NCI-H524 (cell line): Measurements from ENCODE around the gene SLC44A5.

Source experiments
- DNase-seq, 2 experiments: peaks; one replicate each; lab custom pipeline; 2025; lab: John Stamatoyannopoulos, UW

The SLC44A5 gene

DNA sequence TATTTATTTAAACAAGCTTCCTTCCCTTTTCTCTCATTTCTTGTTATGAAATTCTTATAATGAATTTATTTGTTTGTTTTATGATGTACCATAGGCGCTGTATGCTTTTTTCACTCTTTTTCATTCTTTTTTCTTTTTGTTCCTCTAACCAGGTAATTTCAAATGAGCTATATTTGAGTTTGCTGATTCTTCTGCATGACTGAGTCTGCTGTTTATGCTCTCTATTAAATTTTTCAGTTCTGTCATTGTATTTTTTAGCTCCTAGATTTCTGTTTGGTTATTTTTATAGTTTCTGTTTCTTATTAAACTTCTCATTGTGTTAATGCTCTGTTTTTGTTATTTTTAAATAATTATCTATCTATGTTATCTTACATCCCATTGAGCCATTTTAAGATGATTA, 244.3 kb downstream of the SLC44A5 start:
- no peak for DNase-seq

- no peak for DNase-seq
These were observed 249.7 kb downstream of the SLC44A5 start for GRCh38 chr1:75361260-75361659.

DNA sequence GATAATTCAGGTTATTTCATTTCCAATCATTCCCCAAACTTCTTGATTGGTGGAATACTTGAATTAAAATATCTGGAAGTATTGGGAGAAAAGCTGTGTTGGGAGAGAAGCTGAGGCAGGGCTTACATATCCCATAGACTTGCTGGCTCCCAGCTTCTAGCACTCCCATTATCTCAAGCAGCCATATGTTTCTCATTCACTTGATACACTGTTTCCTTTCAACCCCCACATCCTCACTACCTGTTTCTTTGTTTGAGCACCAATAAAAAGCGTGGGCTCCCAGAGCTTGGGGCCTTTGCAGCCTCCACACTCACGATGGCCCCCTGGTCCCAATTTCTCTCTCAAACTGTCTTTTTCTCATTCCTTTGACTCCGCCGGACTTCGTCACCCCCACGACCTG, 256.6 kb downstream of the SLC44A5 start:
- DNase-seq: peak in 1 of 2 experiments; percentile 1

DNA sequence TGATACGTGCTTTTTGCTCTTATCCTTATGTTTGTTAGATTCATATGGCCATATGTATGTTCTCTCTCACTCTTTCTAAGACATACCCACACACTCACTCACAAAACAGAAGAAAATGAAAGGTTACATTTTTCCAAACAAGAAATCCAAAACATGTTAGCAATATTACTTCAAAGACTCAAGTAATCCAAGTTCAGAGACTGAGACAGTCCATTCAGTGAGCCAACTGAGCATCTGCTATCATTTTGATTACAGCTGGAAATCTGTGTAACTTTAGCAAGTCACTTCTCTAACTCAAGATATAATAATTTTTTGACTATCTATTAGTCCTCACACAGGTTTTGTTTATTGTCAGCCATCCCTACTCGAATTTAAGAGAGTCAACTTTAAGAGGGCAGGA, 257.9 kb downstream of the SLC44A5 start:
- DNase-seq: no peak

DNA sequence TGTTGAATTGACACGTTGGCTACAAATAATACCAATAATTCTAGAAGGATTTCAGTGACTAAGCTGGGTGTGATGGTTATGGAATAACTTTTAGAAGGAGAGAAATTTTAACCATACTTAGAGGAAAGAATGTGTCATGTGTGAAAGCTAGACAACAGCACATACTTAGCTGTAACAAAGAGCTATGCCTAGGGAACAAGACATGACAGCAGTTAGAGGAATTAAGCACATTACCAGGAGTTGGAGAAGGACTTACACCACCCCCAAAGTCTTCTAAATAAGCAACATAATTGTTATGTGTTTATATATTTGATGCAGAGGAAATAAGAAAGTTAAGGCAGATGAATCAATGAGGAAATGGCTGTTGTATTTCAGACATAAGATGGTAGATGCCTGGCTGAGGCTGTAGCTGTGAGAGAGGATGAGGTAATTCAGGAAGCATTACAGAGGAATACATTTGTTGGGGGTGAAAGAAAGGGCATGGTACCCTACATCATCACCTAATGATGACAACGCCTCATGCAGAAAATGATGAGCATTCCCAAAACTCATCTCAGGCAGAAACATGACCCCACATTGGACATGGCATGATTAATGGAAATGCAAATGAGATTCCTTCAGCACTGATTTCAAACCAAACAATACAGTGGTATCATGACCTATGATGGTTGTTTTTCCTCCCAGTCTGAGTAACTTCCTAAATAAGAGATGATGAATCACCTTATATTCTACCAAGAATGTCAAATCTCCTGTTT, 265.2 kb downstream of the SLC44A5 start:
- DNase-seq: no peak

DNA sequence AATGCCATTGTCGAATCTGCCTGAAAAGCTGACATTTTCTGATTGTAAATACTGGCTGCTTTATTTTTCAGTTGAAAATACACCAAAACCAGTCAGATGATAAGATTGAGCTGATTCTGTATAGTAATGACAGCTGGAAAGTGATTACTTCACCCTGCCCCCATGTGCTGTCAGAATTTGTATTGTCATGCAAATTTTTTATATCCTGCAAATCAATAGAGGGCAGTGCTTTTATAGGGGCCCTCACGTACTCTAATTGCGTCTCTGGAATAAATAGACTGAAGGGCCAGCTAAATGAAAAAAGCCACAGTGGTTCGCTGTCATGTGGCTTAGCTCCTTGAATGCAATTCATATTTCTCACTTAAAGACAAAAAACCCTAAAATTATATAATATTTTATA, 268.1 kb downstream of the SLC44A5 start:
- DNase-seq: peak in 1 of 2 experiments; percentile 15

- no peak for DNase-seq
These were observed 269.4 kb downstream of the SLC44A5 start for GRCh38 chr1:75341537-75341936.

- DNase-seq: no peak
These were observed 272.1 kb downstream of the SLC44A5 start for GRCh38 chr1:75338616-75339483.

DNA sequence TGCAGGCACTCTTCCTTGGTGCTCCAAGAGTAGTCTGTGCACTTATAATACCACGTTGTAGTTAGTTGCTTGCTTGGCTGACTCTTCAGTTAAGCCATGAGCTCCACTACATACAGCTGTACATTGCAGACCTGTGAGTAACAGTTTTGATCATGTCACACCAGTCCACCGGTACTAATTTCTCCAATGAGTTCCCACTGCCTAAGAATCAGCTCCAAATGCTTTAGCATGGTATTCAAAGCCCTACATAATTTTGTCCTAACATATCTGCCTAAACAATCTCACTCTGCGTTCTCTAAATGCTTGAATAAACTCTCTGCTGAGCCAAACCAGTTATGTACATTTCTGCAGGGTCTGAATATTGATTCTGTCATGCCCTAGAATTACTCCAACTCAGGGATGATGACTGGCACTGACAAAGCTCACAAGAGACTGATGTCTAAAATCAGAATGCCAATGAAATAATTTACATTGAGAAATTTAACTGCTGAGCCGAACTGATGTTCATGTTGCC, 276.0 kb downstream of the SLC44A5 start:
- DNase-seq: no peak

- no peak for DNase-seq
These were observed 280.3 kb downstream of the SLC44A5 start for GRCh38 chr1:75330624-75331023.

GRCh38 chr1:75328691-75329090, 282.2 kb downstream of the SLC44A5 start:
- no peak for DNase-seq

DNA sequence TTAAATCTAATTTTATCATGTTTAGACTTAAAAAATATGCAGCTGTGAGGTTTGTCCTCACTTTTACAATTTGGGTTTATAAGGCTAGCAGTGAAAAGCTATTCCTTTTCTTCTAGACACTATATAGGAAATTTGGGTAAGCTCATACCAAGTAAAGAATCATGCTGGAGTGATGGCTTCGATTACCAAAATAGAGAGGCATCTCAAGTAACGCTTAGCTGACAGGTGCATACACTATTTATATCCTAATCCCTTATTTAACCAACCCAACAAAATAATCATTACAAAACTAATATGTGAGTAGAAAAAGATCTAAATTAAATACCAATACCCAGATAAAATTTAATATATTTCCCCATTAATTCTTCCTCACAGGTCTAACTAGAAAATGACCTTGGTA, 283.5 kb downstream of the SLC44A5 start:
- peak in 1 of 2 experiments; percentile 4 for DNase-seq

DNA sequence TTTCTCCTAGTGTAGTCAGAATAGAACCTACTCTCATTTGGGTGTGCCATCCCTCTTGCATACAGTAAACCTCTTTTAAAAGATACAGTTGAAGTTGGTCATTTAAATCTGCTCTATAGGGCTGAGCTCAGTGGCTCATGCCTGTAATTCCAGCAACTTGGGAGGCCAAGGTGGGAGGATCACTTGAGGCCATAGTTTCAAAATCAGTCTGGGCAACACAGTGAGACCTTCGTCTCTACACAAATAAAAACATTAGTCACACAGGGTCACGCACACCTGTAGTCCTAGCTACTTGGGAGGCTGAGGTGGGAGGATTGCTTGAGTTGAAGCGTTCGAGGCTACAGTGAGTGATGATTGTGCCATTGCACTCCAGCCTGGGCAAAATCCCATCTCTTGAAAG, 292.9 kb downstream of the SLC44A5 start:
- DNase-seq: no peak

GRCh38 chr1:75316230-75316629, 294.7 kb downstream of the SLC44A5 start:
- DNase-seq: no peak

DNA sequence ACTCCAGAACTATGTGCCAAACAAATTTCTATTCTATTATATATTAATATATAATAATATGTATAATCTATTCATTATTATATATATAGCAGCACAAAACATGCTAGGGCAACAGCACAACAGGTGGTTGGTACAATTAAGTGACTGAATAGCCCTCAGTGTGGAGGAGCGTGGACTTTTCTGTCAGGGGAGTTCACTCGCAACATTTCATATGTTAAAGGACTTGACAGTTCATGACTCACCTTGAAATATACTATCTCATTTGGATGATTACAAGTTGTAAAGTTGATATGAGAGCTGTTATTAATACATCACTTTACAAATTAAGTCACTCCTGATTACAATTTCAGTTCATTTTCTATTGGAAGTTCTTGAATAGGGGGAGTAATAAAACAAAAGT, 298.3 kb downstream of the SLC44A5 start:
- no peak for DNase-seq

DNA sequence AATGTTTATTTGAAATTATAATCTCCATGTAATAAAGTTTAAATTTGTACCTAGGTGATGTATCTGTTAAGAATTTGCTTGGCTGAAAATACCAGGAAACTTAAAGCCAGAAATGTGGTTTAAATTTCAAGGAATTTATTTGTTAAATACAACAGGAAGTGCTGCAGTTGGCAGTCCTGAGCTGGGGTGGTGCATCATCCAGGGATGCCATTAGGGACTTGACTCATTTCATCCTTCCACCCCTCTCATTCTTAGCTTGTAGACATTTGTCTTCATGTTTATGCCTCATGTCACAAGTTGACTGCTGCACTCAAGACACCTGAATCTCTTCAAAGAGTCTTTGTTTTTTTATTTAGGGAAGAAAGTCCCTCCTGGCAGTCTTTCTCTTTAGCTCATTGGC, 300.8 kb downstream of the SLC44A5 start:
- DNase-seq: no peak

- no peak for DNase-seq
These were observed 302.5 kb downstream of the SLC44A5 start for GRCh38 chr1:75308365-75308764.

DNA sequence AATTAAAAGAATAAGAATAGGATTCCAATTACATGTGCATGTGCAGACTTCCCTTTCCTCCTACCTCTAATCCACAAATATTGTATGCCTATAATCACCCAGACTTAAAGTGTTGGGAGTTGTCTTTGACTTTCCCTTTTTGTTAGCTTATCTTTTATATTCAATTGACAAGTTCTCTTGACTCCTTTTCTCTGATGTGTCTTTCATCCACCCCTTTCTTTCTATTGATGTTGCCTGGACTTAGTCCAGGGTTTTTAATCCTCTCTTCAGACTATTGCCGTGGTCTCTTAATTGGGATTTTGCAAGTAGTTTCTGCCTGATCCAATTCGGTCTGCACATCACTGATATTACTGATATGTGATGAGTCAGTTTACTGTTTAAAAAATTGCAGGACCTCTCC, 305.9 kb downstream of the SLC44A5 start:
- no peak for DNase-seq

DNA sequence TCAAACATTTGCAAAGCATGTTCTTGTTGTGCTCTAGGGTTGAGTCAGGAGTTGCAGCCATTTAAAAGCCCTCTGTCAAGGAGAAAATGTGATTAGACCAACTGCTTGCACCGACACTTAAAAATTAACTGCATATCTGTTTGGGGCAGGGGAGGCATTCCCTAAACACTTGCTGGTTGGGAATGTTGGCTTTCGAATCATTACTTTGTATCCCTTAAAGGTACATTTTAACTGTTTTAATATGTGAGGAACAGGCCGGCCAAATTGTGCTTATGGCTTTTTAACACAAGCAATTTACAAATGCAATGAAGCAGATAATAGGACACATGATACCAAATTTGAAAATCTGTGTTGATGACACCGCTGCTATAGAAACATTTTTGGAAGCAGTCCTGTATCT, 317.6 kb downstream of the SLC44A5 start:
- DNase-seq: no peak

- DNase-seq: no peak
These were observed 318.9 kb downstream of the SLC44A5 start for GRCh38 chr1:75292013-75292412.

GRCh38 chr1:75276385-75276784, 334.5 kb downstream of the SLC44A5 start:
- no peak for DNase-seq

DNA sequence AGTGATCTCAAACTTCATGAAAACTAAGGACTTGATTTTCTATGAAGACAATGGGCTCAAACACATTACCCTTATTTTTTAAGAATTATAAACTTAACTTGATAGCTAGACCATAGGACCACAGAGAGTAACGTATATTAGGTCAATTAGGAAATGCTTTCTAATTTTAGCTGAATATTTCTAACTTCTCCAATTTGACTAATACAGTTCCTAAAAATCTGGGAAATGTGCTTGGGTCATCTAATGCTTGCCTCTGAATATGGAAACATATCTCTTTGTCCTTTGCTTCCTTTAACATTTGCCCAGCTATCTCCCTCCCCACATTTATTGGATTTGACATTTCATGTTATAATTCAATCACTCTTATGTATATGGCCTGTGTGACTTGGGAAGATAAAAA, 335.3 kb downstream of the SLC44A5 start:
- no peak for DNase-seq

GRCh38 chr1:75274920-75275506, 335.9 kb downstream of the SLC44A5 start:
- no peak for DNase-seq
